CD4-positive, alpha-beta T cell treated with Interleukin-12 subunit alpha and Interleukin-12 subunit beta, for 1 hour (primary cell): ENCODE measurements around the gene TRIM69.
"Not testable (repeated sequence)": the region's sequence is repeated elsewhere in the genome, so short reads cannot be mapped to it uniquely, and the experiment has no call there.

Source experiments
- DNase-seq: peaks from one replicate; pipeline ENCODE4 v3.0.0-alpha.2; 2020

The TRIM69 gene

DNA sequence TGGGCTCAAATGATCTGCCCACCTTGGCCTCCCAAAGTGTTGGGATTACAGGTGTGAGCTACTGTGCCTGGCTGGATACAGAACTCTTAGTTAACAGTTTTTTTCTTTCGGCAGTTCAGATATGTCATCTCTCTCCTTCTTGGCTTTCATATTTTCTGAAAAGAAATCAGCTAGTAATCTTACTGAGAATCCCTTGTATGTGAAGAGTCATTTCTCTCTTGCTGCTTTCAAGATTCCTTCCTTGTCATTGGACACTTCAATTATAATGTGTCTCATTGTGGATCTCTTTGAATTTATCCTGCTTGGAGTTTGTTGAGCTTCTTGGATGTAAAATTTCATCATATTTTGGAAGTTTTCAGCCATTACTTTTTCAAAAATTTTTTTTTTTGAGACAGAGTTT is 17.0 kb downstream of the TRIM69 start:
- no peak for DNase-seq

- DNase-seq: no peak
Observed at GRCh38 chr15:44763187-44763586, 26.9 kb downstream of the TRIM69 start.

DNA sequence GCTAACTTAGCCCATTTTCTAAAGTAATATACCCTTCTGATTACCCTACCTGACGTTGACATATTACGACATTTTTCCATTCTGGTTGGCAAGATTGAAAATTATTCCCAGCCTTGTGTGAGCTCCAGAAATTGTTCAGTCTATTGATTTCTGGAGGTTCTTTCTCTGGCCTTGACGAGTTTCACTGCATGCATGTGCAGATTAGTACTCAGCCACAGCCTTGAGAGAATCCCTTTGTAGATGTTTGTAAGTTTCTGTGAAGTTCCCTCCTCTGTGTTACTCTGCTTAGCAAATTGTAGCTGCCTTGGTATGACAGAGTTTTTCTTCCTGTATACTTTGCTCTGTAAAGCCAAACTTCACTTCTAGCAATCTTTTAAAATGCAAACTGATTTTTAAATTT is 27.5 kb downstream of the TRIM69 start:
- no peak for DNase-seq

GRCh38 chr15:44765036-44765435 is 28.7 kb downstream of the TRIM69 start:
- no peak for DNase-seq

DNA sequence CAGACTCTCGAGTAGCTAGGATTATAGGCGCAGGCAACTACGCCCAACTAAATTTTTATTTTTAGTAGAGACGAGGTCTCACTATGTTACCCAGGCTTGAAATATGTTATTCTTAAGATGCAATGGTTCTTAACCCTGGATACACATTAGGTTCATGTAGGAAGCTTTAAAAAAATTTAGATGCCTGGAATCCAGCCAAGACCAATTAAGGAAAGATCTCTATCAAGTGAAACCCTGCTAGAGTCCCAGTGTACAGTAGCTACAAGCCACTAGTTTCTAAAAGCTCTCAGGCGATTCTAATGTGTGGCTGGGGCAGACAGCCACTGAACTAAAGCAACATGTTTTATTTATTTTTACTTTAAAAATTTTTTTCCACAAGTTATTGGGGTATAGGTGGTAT is 33.2 kb downstream of the TRIM69 start:
- DNase-seq: no peak

GRCh38 chr15:44770715-44771114 is 34.4 kb downstream of the TRIM69 start:
- not testable (repeated sequence) for DNase-seq

- DNase-seq: no peak
Observed at GRCh38 chr15:44775953-44776352, 39.6 kb downstream of the TRIM69 start.

GRCh38 chr15:44779761-44780160 is 43.4 kb downstream of the TRIM69 start:
- no peak for DNase-seq

DNA sequence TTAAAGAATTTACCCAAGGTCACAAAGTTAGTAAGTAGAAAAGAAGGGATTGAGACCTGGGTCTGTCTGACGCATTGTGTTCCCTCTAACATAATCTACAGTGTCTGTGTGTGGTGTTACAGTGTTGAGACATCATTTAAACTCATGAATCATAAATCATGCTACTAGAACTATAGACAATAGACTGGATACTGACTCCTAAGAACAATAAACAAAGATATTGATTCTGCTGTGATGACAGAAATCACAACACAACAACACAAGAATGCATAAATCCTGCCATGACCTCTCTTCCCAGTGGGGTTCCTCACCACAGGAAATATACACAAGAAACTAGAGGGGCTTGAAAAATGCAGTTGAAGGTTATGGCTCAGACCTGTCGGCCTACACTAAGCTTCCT is 44.3 kb downstream of the TRIM69 start:
- no peak for DNase-seq

- no peak for DNase-seq
Observed at GRCh38 chr15:44781128-44781810, 44.9 kb downstream of the TRIM69 start.

DNA sequence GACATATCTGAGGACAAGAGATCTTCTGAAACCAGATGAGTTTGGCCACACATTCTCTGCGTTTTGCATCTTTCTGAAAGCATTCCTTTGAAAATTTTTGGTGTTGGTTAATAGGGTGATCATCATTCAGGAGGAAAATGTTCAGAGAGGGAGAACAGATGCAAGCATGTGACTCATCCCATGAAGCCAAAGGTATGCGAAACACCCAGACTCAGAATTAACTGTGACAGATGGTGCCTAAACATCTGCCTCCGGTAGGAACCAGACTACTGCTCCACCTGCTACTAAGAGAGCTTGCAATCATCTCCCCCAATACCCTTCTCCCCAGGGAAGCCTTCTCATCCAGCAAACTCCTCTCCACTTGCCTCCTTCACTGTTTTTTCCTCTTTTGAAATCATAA is 46.2 kb downstream of the TRIM69 start:
- no peak for DNase-seq

DNA sequence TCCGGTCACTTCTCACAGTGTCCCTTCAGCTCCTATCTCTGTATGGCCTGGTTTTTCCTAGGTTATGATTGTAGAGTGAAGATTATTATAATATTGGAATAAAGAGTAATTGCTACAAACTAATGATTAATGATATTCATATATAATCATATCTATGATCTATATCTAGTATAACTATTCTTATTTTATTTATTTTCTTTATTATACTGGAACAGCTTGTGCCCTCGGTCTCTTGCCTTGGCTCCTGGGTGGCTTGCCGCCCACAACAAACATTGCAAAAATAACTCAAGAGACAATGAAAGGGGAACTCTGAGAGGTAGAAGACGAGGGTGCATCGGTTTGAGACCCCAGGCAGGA is 48.6 kb downstream of the TRIM69 start:
- DNase-seq: not testable (repeated sequence)

GRCh38 chr15:44788748-44789147 is 52.4 kb downstream of the TRIM69 start:
- DNase-seq: peak; percentile 5

DNA sequence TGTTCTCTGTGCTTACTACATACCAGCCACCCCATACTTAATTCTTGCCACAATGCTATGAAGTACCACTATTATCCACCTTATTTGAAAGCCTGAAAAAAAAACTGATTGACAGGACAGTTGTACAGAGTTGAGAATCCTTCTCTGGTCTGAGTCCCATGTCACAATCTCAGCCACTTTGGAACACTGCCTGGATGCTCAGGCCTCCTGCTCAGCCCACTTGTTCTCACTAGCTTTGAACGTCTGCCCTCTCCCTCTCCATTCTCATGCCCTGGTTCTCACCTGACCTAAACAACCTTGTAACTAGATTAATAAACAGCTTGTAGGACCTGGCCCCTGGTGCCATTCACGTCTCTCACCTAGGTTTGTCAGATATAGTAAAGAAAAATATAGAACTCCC is 53.9 kb downstream of the TRIM69 start:
- no peak for DNase-seq

DNA sequence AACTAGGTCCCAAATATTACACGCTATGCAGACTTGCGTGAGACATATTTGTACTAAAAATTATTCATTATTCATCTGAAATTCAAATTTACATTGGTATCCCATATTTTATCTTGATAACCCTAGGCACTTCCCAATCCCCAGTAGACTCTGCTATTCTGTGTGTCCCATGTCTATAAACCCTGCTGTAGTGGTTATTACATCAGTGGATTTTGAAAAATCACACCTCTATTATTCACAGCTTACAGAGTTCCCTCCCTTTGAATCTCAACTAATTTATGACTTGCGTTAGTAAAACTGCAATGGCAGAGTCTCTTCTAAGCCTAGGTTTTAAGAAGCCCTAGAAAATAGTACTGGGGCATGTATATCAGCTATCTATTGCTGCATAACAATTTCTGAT is 54.3 kb downstream of the TRIM69 start:
- no peak for DNase-seq

DNA sequence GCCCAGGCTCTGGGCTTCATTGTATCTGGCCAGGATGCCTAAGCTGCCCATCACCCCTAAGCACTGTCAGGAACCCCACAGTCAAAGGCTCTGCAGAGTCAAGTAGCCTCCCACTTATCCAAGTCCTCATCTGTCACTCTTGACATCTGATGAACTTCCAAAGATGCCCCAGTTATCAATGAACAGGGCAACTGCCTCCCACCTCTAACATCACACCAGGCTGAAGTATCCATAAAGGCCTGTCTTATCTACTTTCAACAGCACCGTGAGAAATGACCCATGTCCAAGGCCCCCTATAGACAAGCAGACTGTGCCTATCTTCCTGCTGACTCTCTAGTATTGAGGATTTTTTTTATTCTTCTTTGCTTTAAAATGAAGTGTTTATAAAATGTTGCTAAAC is 56.4 kb downstream of the TRIM69 start:
- no peak for DNase-seq

- no peak for DNase-seq
Observed at GRCh38 chr15:44794072-44794471, 57.7 kb downstream of the TRIM69 start.

- no peak for DNase-seq
Observed at GRCh38 chr15:44796508-44796907, 60.2 kb downstream of the TRIM69 start.

GRCh38 chr15:44798826-44799225 is 62.5 kb downstream of the TRIM69 start:
- DNase-seq: no peak

DNA sequence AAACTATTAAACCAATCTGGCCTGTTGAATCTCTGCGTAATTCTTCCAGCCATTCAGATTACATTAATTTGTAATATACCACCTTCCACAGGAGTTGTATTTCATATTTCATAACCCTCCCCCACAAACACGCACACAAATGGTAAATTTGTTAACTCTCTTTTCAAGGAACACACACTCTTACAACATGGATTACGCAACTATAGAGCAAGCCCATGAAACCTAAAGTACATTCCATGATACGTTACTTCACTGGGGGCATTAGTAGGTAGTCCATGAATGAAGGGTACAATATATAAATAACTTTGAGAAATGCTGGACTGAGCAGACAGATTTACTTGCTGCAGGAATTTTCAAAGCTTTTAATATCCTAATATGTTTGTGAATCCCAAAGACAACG is 65.0 kb downstream of the TRIM69 start:
- no peak for DNase-seq

- no peak for DNase-seq
Observed at GRCh38 chr15:44801797-44802196, 65.5 kb downstream of the TRIM69 start.

DNA sequence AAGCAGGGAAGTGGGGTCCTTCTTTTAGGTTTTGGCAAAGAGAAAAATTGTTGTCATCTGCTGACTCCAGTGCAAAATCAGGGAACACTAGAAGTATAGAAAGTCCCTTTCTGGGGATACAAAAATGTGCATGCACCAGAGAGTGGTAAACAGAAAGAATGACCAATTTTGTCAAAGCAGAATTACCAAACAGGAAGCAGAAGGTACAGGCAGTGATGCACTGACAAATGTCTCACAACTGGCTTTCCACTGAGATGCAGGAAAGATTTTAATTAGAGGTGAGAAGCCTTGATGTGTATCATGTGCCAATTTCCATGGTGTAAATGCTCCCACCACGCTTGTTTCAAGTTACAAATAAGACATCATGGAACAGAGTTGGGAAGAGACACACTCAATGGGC is 66.0 kb downstream of the TRIM69 start:
- no peak for DNase-seq

DNA sequence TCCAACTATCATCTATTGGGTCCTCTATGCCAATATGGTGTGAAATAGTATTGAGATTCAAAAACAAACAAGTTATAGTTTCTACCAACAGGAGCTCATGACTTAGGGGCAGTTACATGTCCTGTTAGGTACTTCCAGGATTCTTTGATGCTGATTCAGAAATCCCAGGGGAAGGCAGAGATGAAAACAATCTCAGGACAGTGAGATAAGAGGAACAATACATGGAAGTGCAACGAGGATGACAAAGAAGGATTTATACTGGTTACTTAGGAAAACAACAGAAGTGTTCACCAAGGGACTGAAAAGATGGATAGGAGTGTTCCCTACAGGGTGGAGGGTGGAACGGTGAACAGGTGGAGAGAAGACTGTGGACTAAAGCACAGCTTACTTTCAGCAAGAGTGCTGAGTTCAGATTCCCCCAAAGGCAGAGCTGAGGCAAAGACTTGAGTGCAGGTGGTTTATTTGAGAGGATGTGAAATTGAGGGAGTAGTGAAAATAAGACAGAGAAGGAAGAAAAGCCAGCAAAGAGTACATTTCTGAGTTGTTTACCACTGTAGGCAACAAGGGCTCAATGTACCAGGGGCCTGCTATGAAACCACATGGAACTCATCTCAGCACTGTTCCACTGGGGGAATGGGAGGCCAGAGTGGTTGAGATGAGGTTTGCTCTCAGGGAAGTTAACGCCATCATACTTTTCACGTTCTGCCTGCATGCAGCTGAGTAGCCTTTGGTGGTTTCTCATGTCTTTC is 68.1 kb downstream of the TRIM69 start:
- no peak for DNase-seq

DNA sequence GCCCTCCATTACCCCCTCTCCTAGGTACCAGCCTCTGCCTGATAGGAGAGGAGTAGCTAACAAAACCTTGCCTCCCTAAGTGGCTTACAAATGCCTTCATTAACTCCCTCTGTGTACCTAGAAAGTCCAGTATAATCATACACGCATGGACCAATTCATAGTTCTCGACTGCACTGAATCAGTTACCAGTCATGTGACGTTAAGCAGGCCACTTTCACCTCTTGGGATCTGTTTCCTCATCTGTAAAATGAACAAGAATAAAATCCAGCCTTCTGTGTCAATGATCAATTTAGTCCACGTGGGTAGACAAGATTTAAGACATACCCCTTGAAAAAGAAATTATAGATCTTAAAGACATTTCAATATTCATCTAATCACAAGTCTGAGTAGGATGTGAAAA is 72.2 kb downstream of the TRIM69 start:
- DNase-seq: no peak

DNA sequence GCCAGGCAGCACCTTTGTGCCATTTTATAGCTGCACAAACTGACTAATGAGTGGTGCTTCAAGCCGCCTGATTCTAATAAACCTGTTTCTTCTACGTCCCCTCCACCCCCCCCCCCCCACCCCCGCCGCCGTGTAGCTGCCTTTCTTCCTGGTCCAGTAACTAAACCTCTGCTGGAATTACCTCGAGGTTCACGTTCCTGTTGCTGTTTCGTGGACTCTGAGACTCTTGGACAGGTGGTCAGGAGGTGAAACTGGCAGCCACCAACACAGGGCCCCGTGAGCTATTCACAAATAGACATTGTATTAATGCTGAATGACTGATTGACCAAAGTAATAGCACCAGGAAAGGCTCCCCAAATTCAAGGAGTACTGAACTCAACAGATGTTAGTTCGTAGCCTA is 73.9 kb downstream of the TRIM69 start:
- no peak for DNase-seq
